Peyer's patch (tissue), 4 donors: ENCODE results near the gene ODC1.

ENCODE experiments used
- CTCF ChIP-seq, 6 experiments: fragments of 450-650 bp in 4 of 6; fragments of 200-600 bp in 2 of 6; sonication (generic) in 1 of 6; IDR thresholded peaks; one replicate each; pipeline ENCODE4 v1.5.1; 2017 to 2019; ENCODE audit warnings: antibody characterized with exemption in 6 of 6, mild to moderate bottlenecking in 3 of 6, moderate library complexity in 1 of 6
- POLR2A ChIP-seq, 2 donors: fragments of 450-650 bp; IDR thresholded peaks; one replicate each; pipeline ENCODE4 v1.5.1; 2017; ENCODE audit warnings: antibody characterized with exemption in 2 of 2, mild to moderate bottlenecking in 2 of 2, moderate library complexity in 2 of 2

GRCh38 chr2:10425699-10426098 is 22.4 kb downstream of the ODC1 start:
- no peak for TF ChIP-seq CTCF (IDR thresholded peaks at IDR 0.05)
- no peak for TF ChIP-seq POLR2A (IDR thresholded peaks at IDR 0.05)
